GM08714 (cell line): ENCODE measurements around the gene HSD17B1.
"Not testable (repeated sequence)": the region's sequence is repeated elsewhere in the genome, so short reads cannot be mapped to it uniquely, and the experiment has no call there.

ENCODE experiments used
- H3K4me3 ChIP-seq: fragments of 200-500 bp; sonication (Bioruptor generic); 2 replicates; pipeline ENCODE4 v1.5.1; 2014; ENCODE audit warnings: mild to moderate bottlenecking, low read length, inconsistent platforms
- ZNF274 ChIP-seq: IDR thresholded peaks from 2 replicates; pipeline ENCODE4 v1.6.1; 2012; ENCODE audit warnings: mild to moderate bottlenecking, low read depth, low read length

Gene HSD17B1

GRCh38 chr17:42536048-42536371 lies 16.7 kb upstream of the HSD17B1 start, which contains the start of gene NAGLU:
Gene NAGLU, plus strand, starts transcription at chr17:42536241. Its CDS starts 32 bp downstream, at chr17:42536273.
- peak within 1 kb of the TSS; percentile 81 for H3K4me3 ChIP-seq
- no peak for TF ChIP-seq ZNF274

- peak overlapping the region; percentile 81 for H3K4me3 ChIP-seq
- no peak for TF ChIP-seq ZNF274
Measured at GRCh38 chr17:42536372-42537155, 16.2 kb upstream of the HSD17B1 start.

- peak overlapping the region; percentile 81 for H3K4me3 ChIP-seq
- TF ChIP-seq ZNF274, result no peak
Measured at GRCh38 chr17:42537156-42537805, 15.4 kb upstream of the HSD17B1 start.

GRCh38 chr17:42537826-42538451 lies 14.8 kb upstream of the HSD17B1 start:
- no peak overlapping the region for H3K4me3 ChIP-seq
- no peak for TF ChIP-seq ZNF274

- no peak overlapping the region for H3K4me3 ChIP-seq
- no peak for TF ChIP-seq ZNF274
Measured at GRCh38 chr17:42538482-42538881, 14.2 kb upstream of the HSD17B1 start.

GRCh38 chr17:42540558-42540957 lies 12.2 kb upstream of the HSD17B1 start:
- not testable (repeated sequence) for H3K4me3 ChIP-seq

- no peak for TF ChIP-seq ZNF274
- H3K4me3 ChIP-seq, result no peak overlapping the region
Measured at GRCh38 chr17:42541041-42541833, 11.5 kb upstream of the HSD17B1 start.

- TF ChIP-seq ZNF274, result no peak
- H3K4me3 ChIP-seq, result no peak overlapping the region
Measured at GRCh38 chr17:42543190-42544079, 9.3 kb upstream of the HSD17B1 start.

- H3K4me3 ChIP-seq, result no peak overlapping the region
- no peak for TF ChIP-seq ZNF274
Measured at GRCh38 chr17:42544874-42545283, 7.8 kb upstream of the HSD17B1 start.

- H3K4me3 ChIP-seq, result not testable (repeated sequence)
Measured at GRCh38 chr17:42545755-42546505, 6.8 kb upstream of the HSD17B1 start.

- H3K4me3 ChIP-seq, result no peak overlapping the region
- no peak for TF ChIP-seq ZNF274
Measured at GRCh38 chr17:42547001-42547461, 5.7 kb upstream of the HSD17B1 start.

GRCh38 chr17:42547698-42548069 lies 5.0 kb upstream of the HSD17B1 start:
- H3K4me3 ChIP-seq, result no peak overlapping the region; the same call in 1 of the 2 replicates
- no peak for TF ChIP-seq ZNF274
